ENCODE measurements around the gene STPG4. TPM values are rescaled to one million over a fixed set of nuclear protein-coding genes. Genes with fewer than 3 reads are reported as not detected.
A peak's percentile ranks its signal among the peaks of the same experiment; 100 is the strongest.

Gene STPG4
- total and polyA plus RNA-seq, 10 donors, result 0.19 to 2.2 (median 0.89) TPM; not detected in 3

GRCh38 chr2:47158576-47158975 is 3.5 kb upstream of the STPG4 start:
- intact Hi-C loops (cut with DNase I; ENCODE audit: low total_unique reads), result no loop called here
- TF ChIP-seq POLR2AphosphoS5 (IDR thresholded peaks at IDR 0.05), result no peak
- peaks cover 0 to 98% (median 49%) of the 10 kb centered on the region in 6 donors for H3K36me3 ChIP-seq

GRCh38 chr2:47152803-47153202 is 2.3 kb downstream of the STPG4 start:
- peaks cover 0 to 98% (median 27%) of the 10 kb centered on the region in 6 donors for H3K36me3 ChIP-seq
- TF ChIP-seq POLR2AphosphoS5 (IDR thresholded peaks at IDR 0.05) (no peak), POLR2A (IDR thresholded peaks at IDR 0.05) (no peak)
- TF ChIP-seq, protein P1, sequence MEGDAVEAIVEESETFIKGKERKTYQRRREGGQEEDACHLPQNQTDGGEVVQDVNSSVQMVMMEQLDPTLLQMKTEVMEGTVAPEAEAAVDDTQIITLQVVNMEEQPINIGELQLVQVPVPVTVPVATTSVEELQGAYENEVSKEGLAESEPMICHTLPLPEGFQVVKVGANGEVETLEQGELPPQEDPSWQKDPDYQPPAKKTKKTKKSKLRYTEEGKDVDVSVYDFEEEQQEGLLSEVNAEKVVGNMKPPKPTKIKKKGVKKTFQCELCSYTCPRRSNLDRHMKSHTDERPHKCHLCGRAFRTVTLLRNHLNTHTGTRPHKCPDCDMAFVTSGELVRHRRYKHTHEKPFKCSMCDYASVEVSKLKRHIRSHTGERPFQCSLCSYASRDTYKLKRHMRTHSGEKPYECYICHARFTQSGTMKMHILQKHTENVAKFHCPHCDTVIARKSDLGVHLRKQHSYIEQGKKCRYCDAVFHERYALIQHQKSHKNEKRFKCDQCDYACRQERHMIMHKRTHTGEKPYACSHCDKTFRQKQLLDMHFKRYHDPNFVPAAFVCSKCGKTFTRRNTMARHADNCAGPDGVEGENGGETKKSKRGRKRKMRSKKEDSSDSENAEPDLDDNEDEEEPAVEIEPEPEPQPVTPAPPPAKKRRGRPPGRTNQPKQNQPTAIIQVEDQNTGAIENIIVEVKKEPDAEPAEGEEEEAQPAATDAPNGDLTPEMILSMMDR (IDR thresholded peaks at IDR 0.05 in 8 of 11, conservative IDR thresholded peaks at IDR 0.05 in 3 of 11), result no peak
- no peak overlapping the region for H3K4me3 ChIP-seq
- no peaks in the 10 kb centered on the region for H3K27me3 ChIP-seq (replicated peaks in 1 of 7)
- no peak overlapping the region for H3K27ac ChIP-seq
- no peak for DNase-seq
- intact Hi-C loops (cut with DNase I; ENCODE audit: low total_unique reads), result no loop called here
- peaks cover 0 to 17% (median 0%) of the 10 kb centered on the region in 6 donors for H3K4me1 ChIP-seq
- no peaks in the 10 kb centered on the region for H3K9me3 ChIP-seq

More at GRCh38 chr2:47158576-47158975, 3.5 kb upstream of the STPG4 start:
- no peak for DNase-seq
- no peaks in the 10 kb centered on the region for H3K27me3 ChIP-seq (replicated peaks in 1 of 7)
- peak overlapping the region in 1 of 8 donors; percentile 0 for H3K27ac ChIP-seq
- peaks cover 0 to 43% (median 11%) of the 10 kb centered on the region in 6 donors for H3K4me1 ChIP-seq
- whole genome bisulfite sequencing, 5 donors, result 86 to 95% (median 89%) methylated on average over 2 of the region's 2 CpGs
- no peaks in the 10 kb centered on the region for H3K9me3 ChIP-seq
- no peak overlapping the region for H3K4me3 ChIP-seq

- no peaks in the 10 kb centered on the region for H3K9me3 ChIP-seq
- TF ChIP-seq, protein P1 (IDR thresholded peaks at IDR 0.05 in 8 of 11, conservative IDR thresholded peaks at IDR 0.05 in 3 of 11), result no peak
- no peak for TF ChIP-seq POLR2AphosphoS5 (IDR thresholded peaks at IDR 0.05)
- no peaks in the 10 kb centered on the region for H3K27me3 ChIP-seq (replicated peaks in 1 of 7)
- no peak for DNase-seq
- intact Hi-C loops (cut with DNase I; ENCODE audit: low total_unique reads), result no loop called here
- WGBS, 5 donors, result 90 to 99% (median 95%) methylated on average over 3 of the region's 3 CpGs
- no peak overlapping the region for H3K4me3 ChIP-seq
- H3K36me3 ChIP-seq, result peaks cover 0 to 98% (median 31%) of the 10 kb centered on the region in 6 donors
- peaks cover 0 to 10% (median 0%) of the 10 kb centered on the region in 6 donors for H3K4me1 ChIP-seq
- no peak overlapping the region for H3K27ac ChIP-seq
Observed at GRCh38 chr2:47150175-47150574, 4.9 kb downstream of the STPG4 start.

GRCh38 chr2:47147021-47147420 is 8.1 kb downstream of the STPG4 start:
- DNase-seq, result no peak
- no peaks in the 10 kb centered on the region for H3K9me3 ChIP-seq
- no peaks in the 10 kb centered on the region for H3K4me1 ChIP-seq
- TF ChIP-seq POLR2AphosphoS5 (IDR thresholded peaks at IDR 0.05) (no peak), POLR2A (IDR thresholded peaks at IDR 0.05) (no peak)
- TF ChIP-seq, protein P1 (IDR thresholded peaks at IDR 0.05 in 8 of 11, conservative IDR thresholded peaks at IDR 0.05 in 3 of 11), result no peak
- intact Hi-C loops (cut with DNase I; ENCODE audit: low total_unique reads), result no loop called here
- H3K27me3 ChIP-seq (replicated peaks in 1 of 7), result no peaks in the 10 kb centered on the region
- 96 to 99% (median 97%) methylated on average over 3 of the region's 3 CpGs for WGBS, 5 donors
- H3K4me3 ChIP-seq, result no peak overlapping the region
- H3K27ac ChIP-seq, result no peak overlapping the region
- peaks cover 0 to 100% (median 29%) of the 10 kb centered on the region in 6 donors for H3K36me3 ChIP-seq

DNA sequence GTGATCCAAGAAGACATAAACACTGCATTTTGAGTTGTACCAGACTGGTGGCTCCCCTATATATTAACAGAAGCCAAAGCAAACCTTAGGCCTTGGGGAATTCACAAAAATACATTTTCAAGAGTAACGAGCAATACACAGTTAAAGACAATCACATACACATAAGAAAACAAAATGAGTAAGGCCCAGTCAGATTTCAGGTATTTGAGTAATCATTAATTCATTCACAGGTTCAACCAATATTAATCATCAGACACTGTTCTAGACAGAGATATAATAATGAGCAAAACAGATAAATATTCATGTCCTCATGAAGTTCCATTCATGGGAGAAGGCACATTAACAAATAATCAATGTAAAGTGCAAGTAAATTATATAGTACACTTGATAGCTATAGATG is 9.6 kb downstream of the STPG4 start:
- H3K4me3 ChIP-seq, result no peak overlapping the region
- H3K4me1 ChIP-seq, result no peaks in the 10 kb centered on the region
- 83 to 95% (median 91%) methylated on average over 1 of the region's 1 CpG for WGBS, 5 donors
- intact Hi-C loops (cut with DNase I; ENCODE audit: low total_unique reads), result no loop called here
- no peaks in the 10 kb centered on the region for H3K9me3 ChIP-seq
- H3K27me3 ChIP-seq (replicated peaks in 1 of 7), result no peaks in the 10 kb centered on the region
- DNase-seq, result no peak
- TF ChIP-seq POLR2A (IDR thresholded peaks at IDR 0.05) (no peak), POLR2AphosphoS5 (IDR thresholded peaks at IDR 0.05) (no peak)
- TF ChIP-seq, protein P1 (IDR thresholded peaks at IDR 0.05 in 8 of 11, conservative IDR thresholded peaks at IDR 0.05 in 3 of 11), result no peak
- no peak overlapping the region for H3K27ac ChIP-seq
- peaks cover 0 to 100% (median 21%) of the 10 kb centered on the region in 6 donors for H3K36me3 ChIP-seq

Measured in spleen (tissue), 11 donors.